ENCODE data around the gene NPY5R. TPM values are rescaled to one million over a fixed set of nuclear protein-coding genes. Genes with fewer than 3 reads are reported as not detected.

NPY5R gene
- total RNA-seq, 2 donors from 2014 or later, result not detected

GRCh38 chr4:163353054-163353453, 9.4 kb downstream of the NPY5R start:
- Mint-ChIP-seq H3K4me1 (no peaks in the 10 kb centered on the region), H3K27me3 (peaks cover 4% of the 10 kb centered on the region), H3K27ac (no peak overlapping the region), H3K36me3 (ENCODE audit: low read depth) (no peaks in the 10 kb centered on the region), H3K4me3 (no peak overlapping the region)
- ATAC-seq (no peak), DNase-seq (no peak)
- no peaks in the 10 kb centered on the region for H3K9me3 ChIP-seq (ENCODE audit: control insufficient read depth, low read length, poor library complexity, severe bottlenecking)

GRCh38 chr4:163356104-163356503, 12.4 kb downstream of the NPY5R start:
- Mint-ChIP-seq H3K27me3 (peaks cover 9% of the 10 kb centered on the region), H3K4me1 (no peaks in the 10 kb centered on the region), H3K36me3 (ENCODE audit: low read depth) (no peaks in the 10 kb centered on the region), H3K4me3 (no peak overlapping the region), H3K27ac (no peak overlapping the region)
- ATAC-seq (no peak), DNase-seq (no peak)
- H3K9me3 ChIP-seq (ENCODE audit: control insufficient read depth, low read length, poor library complexity, severe bottlenecking), result no peaks in the 10 kb centered on the region

GRCh38 chr4:163367651-163368050, 24.0 kb downstream of the NPY5R start:
- no peak overlapping the region for H3K4me3 Mint-ChIP-seq
- H3K9me3 ChIP-seq (ENCODE audit: control insufficient read depth, low read length, poor library complexity, severe bottlenecking), result no peaks in the 10 kb centered on the region
- H3K4me1 Mint-ChIP-seq, result no peaks in the 10 kb centered on the region
- DNase-seq (no peak), ATAC-seq (no peak)
- no peaks in the 10 kb centered on the region for H3K36me3 Mint-ChIP-seq (ENCODE audit: low read depth)
- no peak overlapping the region for H3K27ac Mint-ChIP-seq
- H3K27me3 Mint-ChIP-seq, result peaks cover 29% of the 10 kb centered on the region

- ATAC-seq (no peak), DNase-seq (no peak)
- H3K4me1 Mint-ChIP-seq, result no peaks in the 10 kb centered on the region
- peaks cover 10% of the 10 kb centered on the region for H3K27me3 Mint-ChIP-seq
- no peaks in the 10 kb centered on the region for H3K9me3 ChIP-seq (ENCODE audit: control insufficient read depth, low read length, poor library complexity, severe bottlenecking)
- H3K4me3 Mint-ChIP-seq, result no peak overlapping the region
- no peak overlapping the region for H3K27ac Mint-ChIP-seq
- no peaks in the 10 kb centered on the region for H3K36me3 Mint-ChIP-seq (ENCODE audit: low read depth)
Measured at GRCh38 chr4:163372029-163372428, 28.3 kb downstream of the NPY5R start.

GRCh38 chr4:163378661-163379060, 35.0 kb downstream of the NPY5R start:
- no peaks in the 10 kb centered on the region for H3K4me1 Mint-ChIP-seq
- no peak for DNase-seq
- no peak for ATAC-seq
- no peak overlapping the region for H3K27ac Mint-ChIP-seq
- H3K4me3 Mint-ChIP-seq, result no peak overlapping the region
- no peaks in the 10 kb centered on the region for H3K9me3 ChIP-seq (ENCODE audit: control insufficient read depth, low read length, poor library complexity, severe bottlenecking)
- no peaks in the 10 kb centered on the region for H3K36me3 Mint-ChIP-seq (ENCODE audit: low read depth)
- H3K27me3 Mint-ChIP-seq, result peaks cover 15% of the 10 kb centered on the region

GRCh38 chr4:163380703-163381102, 37.0 kb downstream of the NPY5R start:
- Mint-ChIP-seq H3K4me1 (no peaks in the 10 kb centered on the region), H3K4me3 (no peak overlapping the region), H3K27me3 (peaks cover 16% of the 10 kb centered on the region), H3K36me3 (ENCODE audit: low read depth) (no peaks in the 10 kb centered on the region), H3K27ac (no peak overlapping the region)
- DNase-seq, result no peak
- H3K9me3 ChIP-seq (ENCODE audit: control insufficient read depth, low read length, poor library complexity, severe bottlenecking), result no peaks in the 10 kb centered on the region
- ATAC-seq, result no peak

- Mint-ChIP-seq H3K36me3 (ENCODE audit: low read depth) (no peaks in the 10 kb centered on the region), H3K27me3 (peaks cover 17% of the 10 kb centered on the region), H3K4me1 (no peaks in the 10 kb centered on the region), H3K27ac (no peak overlapping the region), H3K4me3 (no peak overlapping the region)
- no peaks in the 10 kb centered on the region for H3K9me3 ChIP-seq (ENCODE audit: control insufficient read depth, low read length, poor library complexity, severe bottlenecking)
- DNase-seq (no peak), ATAC-seq (no peak)
Measured at GRCh38 chr4:163382178-163382869, 38.6 kb downstream of the NPY5R start.

- H3K4me3 Mint-ChIP-seq, result no peak overlapping the region
- no peaks in the 10 kb centered on the region for H3K9me3 ChIP-seq (ENCODE audit: control insufficient read depth, low read length, poor library complexity, severe bottlenecking)
- H3K27me3 Mint-ChIP-seq, result peaks cover 22% of the 10 kb centered on the region
- H3K36me3 Mint-ChIP-seq (ENCODE audit: low read depth), result no peaks in the 10 kb centered on the region
- ATAC-seq, result no peak
- H3K27ac Mint-ChIP-seq, result no peak overlapping the region
- DNase-seq, result no peak
- H3K4me1 Mint-ChIP-seq, result no peaks in the 10 kb centered on the region
Measured at GRCh38 chr4:163384434-163384833, 40.7 kb downstream of the NPY5R start.

GRCh38 chr4:163384926-163385325, 41.2 kb downstream of the NPY5R start:
- ATAC-seq (no peak), DNase-seq (no peak)
- H3K4me1 Mint-ChIP-seq, result no peaks in the 10 kb centered on the region
- no peaks in the 10 kb centered on the region for H3K9me3 ChIP-seq (ENCODE audit: control insufficient read depth, low read length, poor library complexity, severe bottlenecking)
- H3K36me3 Mint-ChIP-seq (ENCODE audit: low read depth), result no peaks in the 10 kb centered on the region
- no peak overlapping the region for H3K27ac Mint-ChIP-seq
- peaks cover 17% of the 10 kb centered on the region for H3K27me3 Mint-ChIP-seq
- no peak overlapping the region for H3K4me3 Mint-ChIP-seq

GRCh38 chr4:163385466-163385865, 41.8 kb downstream of the NPY5R start:
- H3K27me3 Mint-ChIP-seq, result peaks cover 13% of the 10 kb centered on the region
- H3K27ac Mint-ChIP-seq, result no peak overlapping the region
- DNase-seq (no peak), ATAC-seq (no peak)
- H3K4me1 Mint-ChIP-seq, result no peaks in the 10 kb centered on the region
- H3K9me3 ChIP-seq (ENCODE audit: control insufficient read depth, low read length, poor library complexity, severe bottlenecking), result no peaks in the 10 kb centered on the region
- no peak overlapping the region for H3K4me3 Mint-ChIP-seq
- no peaks in the 10 kb centered on the region for H3K36me3 Mint-ChIP-seq (ENCODE audit: low read depth)

GRCh38 chr4:163391756-163392155, 48.1 kb downstream of the NPY5R start:
- H3K9me3 ChIP-seq (ENCODE audit: control insufficient read depth, low read length, poor library complexity, severe bottlenecking), result no peaks in the 10 kb centered on the region

GRCh38 chr4:163392328-163392727, 48.6 kb downstream of the NPY5R start:
- H3K27ac Mint-ChIP-seq, result no peak overlapping the region
- peaks cover 4% of the 10 kb centered on the region for H3K4me1 Mint-ChIP-seq
- DNase-seq, result no peak

More at GRCh38 chr4:163391756-163392155, 48.1 kb downstream of the NPY5R start:
- DNase-seq, result no peak
- H3K27ac Mint-ChIP-seq, result no peak overlapping the region
- H3K4me1 Mint-ChIP-seq, result peaks cover 4% of the 10 kb centered on the region
- no peaks in the 10 kb centered on the region for H3K36me3 Mint-ChIP-seq (ENCODE audit: low read depth)
- peaks cover 7% of the 10 kb centered on the region for H3K27me3 Mint-ChIP-seq
- H3K4me3 Mint-ChIP-seq, result no peak overlapping the region
- no peak for ATAC-seq

GRCh38 chr4:163393471-163393870, 49.8 kb downstream of the NPY5R start:
- DNase-seq, result no peak
- peaks cover 4% of the 10 kb centered on the region for H3K4me1 Mint-ChIP-seq
- no peak overlapping the region for H3K4me3 Mint-ChIP-seq
- ATAC-seq, result no peak
- no peaks in the 10 kb centered on the region for H3K36me3 Mint-ChIP-seq (ENCODE audit: low read depth)
- H3K27ac Mint-ChIP-seq, result no peak overlapping the region
- H3K9me3 ChIP-seq (ENCODE audit: control insufficient read depth, low read length, poor library complexity, severe bottlenecking), result no peaks in the 10 kb centered on the region
- no peaks in the 10 kb centered on the region for H3K27me3 Mint-ChIP-seq

More at GRCh38 chr4:163392328-163392727, 48.6 kb downstream of the NPY5R start:
- no peaks in the 10 kb centered on the region for H3K9me3 ChIP-seq (ENCODE audit: control insufficient read depth, low read length, poor library complexity, severe bottlenecking)
- no peak for ATAC-seq
- Mint-ChIP-seq H3K4me3 (no peak overlapping the region), H3K36me3 (ENCODE audit: low read depth) (no peaks in the 10 kb centered on the region), H3K27me3 (peaks cover 6% of the 10 kb centered on the region)

- no peak overlapping the region for H3K27ac Mint-ChIP-seq
- no peaks in the 10 kb centered on the region for H3K9me3 ChIP-seq (ENCODE audit: control insufficient read depth, low read length, poor library complexity, severe bottlenecking)
- no peak overlapping the region for H3K4me3 Mint-ChIP-seq
- ATAC-seq, result no peak
- no peaks in the 10 kb centered on the region for H3K36me3 Mint-ChIP-seq (ENCODE audit: low read depth)
- H3K4me1 Mint-ChIP-seq, result peaks cover 4% of the 10 kb centered on the region
- no peaks in the 10 kb centered on the region for H3K27me3 Mint-ChIP-seq
- DNase-seq, result no peak
Measured at GRCh38 chr4:163395055-163395454, 51.4 kb downstream of the NPY5R start.

Data from T-helper 17 cell (primary cell).